Measurements from ENCODE around the gene SAMD3.

SAMD3 gene

GRCh38 chr6:130129762-130130246, 92.9 kb downstream of the SAMD3 start:
- TF ChIP-seq CTCF (conservative IDR thresholded peaks at IDR 0.05; ENCODE audit: low read depth, low read length) = no peak
- H3K27me3 ChIP-seq (ENCODE audit: insufficient read depth, low read depth) = no peaks in the 10 kb centered on the region
- H3K27ac ChIP-seq = no peak overlapping the region
- H3K4me1 ChIP-seq (ENCODE audit: low read depth, poor library complexity, severe bottlenecking) = no peaks in the 10 kb centered on the region
- no peak overlapping the region for H3K4me3 ChIP-seq (IDR thresholded peaks at IDR 0.05; ENCODE audit: insufficient read depth, low read depth, low read length)
- no peak overlapping the region for H2AFZ ChIP-seq (ENCODE audit: low read depth)
- H3K79me2 ChIP-seq (ENCODE audit: insufficient read depth, low read depth) = no peaks in the 10 kb centered on the region
- H3K36me3 ChIP-seq (ENCODE audit: insufficient read depth) = no peaks in the 10 kb centered on the region
- H3K9ac ChIP-seq = no peak overlapping the region
- H3K4me2 ChIP-seq = no peak overlapping the region
- no peaks in the 10 kb centered on the region for H4K20me1 ChIP-seq (ENCODE audit: insufficient read depth)

- no peaks in the 10 kb centered on the region for H4K20me1 ChIP-seq (ENCODE audit: insufficient read depth)
- H3K79me2 ChIP-seq (ENCODE audit: insufficient read depth, low read depth) = no peaks in the 10 kb centered on the region
- no peaks in the 10 kb centered on the region for H3K27me3 ChIP-seq (ENCODE audit: insufficient read depth, low read depth)
- TF ChIP-seq CTCF (conservative IDR thresholded peaks at IDR 0.05; ENCODE audit: low read depth, low read length) = no peak
- H2AFZ ChIP-seq (ENCODE audit: low read depth) = no peak overlapping the region
- no peak overlapping the region for H3K9ac ChIP-seq
- no peak overlapping the region for H3K4me3 ChIP-seq (IDR thresholded peaks at IDR 0.05; ENCODE audit: insufficient read depth, low read depth, low read length)
- H3K27ac ChIP-seq = no peak overlapping the region
- no peak overlapping the region for H3K4me2 ChIP-seq
- H3K4me1 ChIP-seq (ENCODE audit: low read depth, poor library complexity, severe bottlenecking) = no peaks in the 10 kb centered on the region
- no peaks in the 10 kb centered on the region for H3K36me3 ChIP-seq (ENCODE audit: insufficient read depth)
Measured at GRCh38 chr6:130128326-130128725, 94.4 kb downstream of the SAMD3 start.

- H3K36me3 ChIP-seq (ENCODE audit: insufficient read depth) = no peaks in the 10 kb centered on the region
Measured at GRCh38 chr6:130127195-130127594, 95.6 kb downstream of the SAMD3 start.

GRCh38 chr6:130122243-130122642, 100.5 kb downstream of the SAMD3 start:
- Histone ChIP-seq H3K27me3 (ENCODE audit: insufficient read depth, low read depth) (no peaks in the 10 kb centered on the region), H3K4me1 (ENCODE audit: low read depth, poor library complexity, severe bottlenecking) (no peaks in the 10 kb centered on the region), H4K20me1 (ENCODE audit: insufficient read depth) (no peaks in the 10 kb centered on the region), H3K79me2 (ENCODE audit: insufficient read depth, low read depth) (no peaks in the 10 kb centered on the region), H3K27ac (no peak overlapping the region), H3K9ac (no peak overlapping the region), H3K4me3 (IDR thresholded peaks at IDR 0.05; ENCODE audit: insufficient read depth, low read depth, low read length) (no peak overlapping the region), H3K4me2 (no peak overlapping the region), H2AFZ (ENCODE audit: low read depth) (no peak overlapping the region), H3K36me3 (ENCODE audit: insufficient read depth) (no peaks in the 10 kb centered on the region)
- no peak for TF ChIP-seq CTCF (conservative IDR thresholded peaks at IDR 0.05; ENCODE audit: low read depth, low read length)

More at GRCh38 chr6:130127195-130127594, 95.6 kb downstream of the SAMD3 start:
- Histone ChIP-seq H3K79me2 (ENCODE audit: insufficient read depth, low read depth) (no peaks in the 10 kb centered on the region), H3K4me2 (no peak overlapping the region), H3K4me1 (ENCODE audit: low read depth, poor library complexity, severe bottlenecking) (no peaks in the 10 kb centered on the region), H2AFZ (ENCODE audit: low read depth) (no peak overlapping the region), H3K27ac (no peak overlapping the region), H3K9ac (no peak overlapping the region), H3K4me3 (IDR thresholded peaks at IDR 0.05; ENCODE audit: insufficient read depth, low read depth, low read length) (no peak overlapping the region), H4K20me1 (ENCODE audit: insufficient read depth) (no peaks in the 10 kb centered on the region), H3K27me3 (ENCODE audit: insufficient read depth, low read depth) (no peaks in the 10 kb centered on the region)
- no peak for TF ChIP-seq CTCF (conservative IDR thresholded peaks at IDR 0.05; ENCODE audit: low read depth, low read length)
